Stimulated activated CD8-positive, alpha-beta memory T cell treated with anti-CD3 and anti-CD28 coated beads, Interleukin-15, amount 100 ng/mL, for 4 hours (primary cell): ENCODE results near the gene OR2G6.
"Not testable (repeated sequence)": the region's sequence is repeated elsewhere in the genome, so short reads cannot be mapped to it uniquely, and the experiment has no call there.

Source experiments
- DNase-seq, 2 donors: peaks; one replicate each; pipeline ENCODE4 v3.0.0-alpha.2; 2020; ENCODE audit warnings: low read depth in 2 of 2

Gene OR2G6

DNA sequence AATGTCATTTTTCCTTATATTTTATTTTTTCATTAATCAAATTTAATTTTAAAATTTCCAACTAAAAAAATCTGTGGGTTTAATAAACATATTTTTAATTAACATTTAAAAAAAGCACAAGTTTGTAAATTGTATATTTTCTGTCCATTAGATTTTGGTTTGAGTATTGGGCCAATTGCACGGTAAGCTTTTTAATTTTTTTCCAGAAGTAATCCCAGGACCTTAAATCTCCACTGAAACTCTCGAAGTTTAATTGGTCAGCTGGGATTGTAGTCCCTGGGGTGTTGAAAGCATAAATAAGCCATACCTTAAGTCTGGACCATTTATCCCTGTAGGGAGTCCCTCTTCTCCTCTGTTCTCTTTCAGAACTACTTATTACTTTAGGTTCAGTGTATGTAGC is at the start of gene OR2G6:
Gene OR2G6, plus strand, starts transcription at position 301 of the 400 bp plus-strand sequence. CDS start 13,574 bp downstream, outside the sequence.
- not testable (repeated sequence) for DNase-seq

DNA sequence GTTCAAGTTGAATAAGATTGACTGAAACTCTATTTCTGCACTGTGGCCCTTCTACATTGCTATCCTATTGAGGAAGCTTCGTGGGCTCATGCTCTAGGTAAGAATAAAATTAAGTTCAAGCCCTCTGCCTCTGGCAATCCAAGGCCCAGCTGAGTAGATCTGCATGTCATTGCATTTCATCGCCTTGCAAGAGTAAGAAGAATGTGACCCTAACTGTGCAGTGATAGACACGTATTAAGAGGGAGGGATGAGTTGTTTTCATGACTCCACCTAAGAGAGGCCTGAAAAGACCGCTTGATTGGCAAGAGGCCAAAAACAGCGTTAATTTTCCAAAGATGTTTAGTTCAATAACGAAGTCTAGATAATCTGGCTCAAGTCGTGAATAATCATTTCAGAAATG is 48.8 kb upstream of the OR2G6 start:
- not testable (repeated sequence) for DNase-seq

DNA sequence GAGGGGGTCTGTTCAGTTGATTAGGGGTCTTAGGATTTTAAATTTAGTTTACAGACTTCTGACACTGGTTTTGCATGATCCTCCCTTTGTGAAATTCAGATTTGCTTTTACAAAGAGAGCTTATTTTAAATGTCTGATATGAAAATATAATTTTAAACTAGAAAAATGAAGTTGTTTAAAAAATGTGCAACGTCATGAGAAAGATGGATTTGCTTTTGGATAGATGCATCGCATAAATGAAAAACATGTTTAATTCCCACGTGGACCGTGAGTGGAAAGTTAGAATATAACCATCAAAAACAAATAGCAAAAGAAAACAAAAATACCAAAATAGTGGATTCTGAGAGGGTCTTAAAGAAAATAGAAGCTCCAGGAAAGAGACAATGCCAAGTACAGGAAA is 36.7 kb upstream of the OR2G6 start:
- no peak for DNase-seq

- DNase-seq: not testable (repeated sequence)
Observed at GRCh38 chr1:248472111-248472510, 35.8 kb upstream of the OR2G6 start.

GRCh38 chr1:248473051-248473450 is 34.8 kb upstream of the OR2G6 start, which contains the start of gene OR2T3:
OR2T3 (plus strand) TSS chr1:248473351; CDS start chr1:248473351, 0 bp downstream.
- DNase-seq: not testable (repeated sequence)

GRCh38 chr1:248475660-248476059 is 32.2 kb upstream of the OR2G6 start:
- DNase-seq: not testable (repeated sequence)

DNA sequence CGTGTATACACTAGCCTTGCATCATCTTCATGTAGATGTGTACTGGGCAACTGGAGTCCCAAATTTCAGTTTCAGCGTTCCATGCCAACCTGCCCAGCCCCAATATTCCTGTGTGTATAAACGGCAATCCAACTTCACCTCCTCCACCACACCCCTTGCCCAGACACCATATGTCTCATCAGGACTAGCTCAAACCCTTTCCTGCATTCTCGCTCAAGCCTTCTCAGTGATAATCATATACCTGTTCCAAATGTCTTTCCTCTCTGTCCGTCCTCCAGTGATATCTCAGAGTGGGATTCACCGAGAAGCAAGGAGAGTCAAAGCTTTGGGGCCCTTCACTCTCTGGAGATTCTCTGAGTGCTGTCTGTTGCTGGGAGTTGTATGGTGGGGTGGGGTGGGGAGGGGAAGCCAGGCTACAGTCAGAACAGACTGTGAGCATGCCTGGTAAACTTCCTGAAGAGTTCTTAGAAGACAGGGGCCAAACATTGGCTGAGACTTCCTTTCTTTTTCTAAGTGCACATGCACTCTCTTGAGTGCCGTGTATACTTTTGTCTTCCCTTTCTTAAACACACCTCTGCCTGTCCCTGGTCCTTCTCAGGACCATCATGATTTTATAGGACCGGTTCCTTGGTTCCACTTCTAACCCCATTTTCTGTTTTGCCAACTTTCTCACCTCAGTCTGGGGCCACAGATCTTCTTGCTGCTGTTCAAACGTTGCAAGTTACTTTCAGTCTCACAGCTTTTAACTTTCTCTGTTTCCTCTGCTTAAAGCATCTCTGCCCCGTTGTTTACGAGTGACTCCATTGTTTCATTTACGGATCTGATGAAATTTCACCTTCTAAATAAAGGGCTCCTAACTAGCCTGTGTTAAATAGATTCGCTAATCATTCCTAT is 25.9 kb upstream of the OR2G6 start:
- not testable (repeated sequence) for DNase-seq

GRCh38 chr1:248488289-248488688 is 19.6 kb upstream of the OR2G6 start, which contains the start of gene OR2T5:
OR2T5 (plus strand) TSS chr1:248488589; CDS start chr1:248488589, 0 bp downstream.
- DNase-seq: not testable (repeated sequence)

GRCh38 chr1:248496661-248497060 is 11.2 kb upstream of the OR2G6 start:
- not testable (repeated sequence) for DNase-seq

GRCh38 chr1:248500305-248501035 is 7.4 kb upstream of the OR2G6 start:
- DNase-seq: not testable (repeated sequence)

DNA sequence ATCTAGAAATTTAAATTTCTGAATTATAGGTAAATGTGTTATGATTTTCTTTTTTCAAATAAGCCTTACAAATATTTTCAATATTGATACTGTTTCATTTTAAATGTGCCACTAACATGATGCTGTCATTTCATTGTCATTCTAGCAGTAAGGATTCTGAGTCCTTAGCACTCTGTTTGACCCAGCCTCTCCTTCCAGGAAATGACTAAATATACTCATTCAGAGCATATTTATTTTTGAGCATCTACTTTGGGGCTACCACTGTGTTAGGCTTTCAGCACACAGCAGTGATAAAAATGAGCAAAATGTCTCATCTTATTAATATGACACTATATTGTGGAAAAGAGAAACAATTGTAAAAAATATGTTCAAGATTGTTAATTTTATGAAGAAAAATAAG is 2.3 kb downstream of the OR2G6 start:
- DNase-seq: not testable (repeated sequence)

DNA sequence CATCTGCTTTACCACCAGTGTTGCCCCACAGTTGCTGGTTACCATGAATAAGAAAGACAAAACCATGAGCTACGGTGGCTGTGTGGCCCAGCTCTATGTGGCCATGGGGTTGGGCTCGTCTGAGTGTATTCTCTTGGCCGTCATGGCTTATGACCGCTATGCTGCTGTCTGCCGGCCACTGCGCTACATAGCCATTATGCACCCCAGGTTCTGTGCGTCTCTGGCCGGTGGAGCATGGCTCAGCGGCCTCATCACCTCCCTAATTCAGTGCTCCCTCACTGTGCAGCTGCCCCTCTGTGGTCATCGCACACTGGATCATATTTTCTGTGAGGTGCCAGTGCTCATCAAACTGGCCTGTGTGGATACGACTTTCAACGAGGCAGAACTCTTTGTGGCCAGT is 14.0 kb downstream of the OR2G6 start:
- DNase-seq: no peak

DNA sequence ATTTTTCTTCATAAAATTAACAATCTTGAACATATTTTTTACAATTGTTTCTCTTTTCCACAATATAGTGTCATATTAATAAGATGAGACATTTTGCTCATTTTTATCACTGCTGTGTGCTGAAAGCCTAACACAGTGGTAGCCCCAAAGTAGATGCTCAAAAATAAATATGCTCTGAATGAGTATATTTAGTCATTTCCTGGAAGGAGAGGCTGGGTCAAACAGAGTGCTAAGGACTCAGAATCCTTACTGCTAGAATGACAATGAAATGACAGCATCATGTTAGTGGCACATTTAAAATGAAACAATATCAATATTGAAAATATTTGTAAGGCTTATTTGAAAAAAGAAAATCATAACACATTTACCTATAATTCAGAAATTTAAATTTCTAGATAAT is 29.6 kb downstream of the OR2G6 start:
- not testable (repeated sequence) for DNase-seq

- DNase-seq: not testable (repeated sequence)
Observed at GRCh38 chr1:248547383-248547782, 39.5 kb downstream of the OR2G6 start.

DNA sequence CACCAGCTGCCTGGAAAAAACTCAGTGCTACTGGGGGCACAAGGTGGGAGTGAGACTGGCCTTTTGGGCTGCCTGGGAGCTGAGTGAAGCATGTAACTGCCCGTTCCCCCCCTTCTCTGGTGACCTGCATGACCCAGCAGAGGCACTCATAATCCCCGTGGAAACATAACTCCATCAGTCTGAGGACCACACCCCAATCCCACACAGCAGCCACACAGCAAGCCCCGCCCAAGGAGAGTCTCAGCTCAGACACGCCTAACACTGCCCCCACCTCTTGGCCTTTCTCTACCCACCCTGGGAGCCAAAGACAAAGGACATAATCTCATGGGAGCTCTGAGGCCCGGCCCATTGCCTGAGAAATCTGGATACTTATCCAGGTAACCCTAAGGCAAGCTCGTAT is 43.2 kb downstream of the OR2G6 start:
- DNase-seq: not testable (repeated sequence)

DNA sequence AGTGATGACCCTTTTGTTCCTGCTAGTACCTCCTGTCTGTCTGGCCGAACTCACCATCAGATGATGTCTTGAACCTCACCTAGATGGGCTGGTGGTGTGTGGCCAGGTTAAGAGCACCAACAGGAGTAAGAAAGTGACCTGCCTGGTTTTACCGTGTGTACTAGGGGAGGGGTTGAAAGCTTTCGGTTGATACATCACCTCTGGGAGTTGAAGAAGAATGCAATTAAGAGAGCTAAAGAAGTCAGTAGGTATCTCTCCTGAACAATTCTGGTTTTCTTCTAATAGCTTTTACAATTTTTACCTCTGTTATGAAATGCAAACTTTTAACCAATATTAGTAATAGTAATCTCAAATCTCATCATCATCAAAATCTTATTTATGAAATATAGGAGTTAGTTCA is 54.8 kb downstream of the OR2G6 start, which contains the start of gene OR2T29:
Gene OR2T29, minus strand, starts transcription at position 101 of the 400 bp plus-strand sequence. CDS start 3,281 bp downstream, outside the sequence.
- DNase-seq: not testable (repeated sequence)

GRCh38 chr1:248565530-248566373 is 57.9 kb downstream of the OR2G6 start:
- DNase-seq: not testable (repeated sequence)

GRCh38 chr1:248569049-248569448 is 61.2 kb downstream of the OR2G6 start:
- not testable (repeated sequence) for DNase-seq

DNA sequence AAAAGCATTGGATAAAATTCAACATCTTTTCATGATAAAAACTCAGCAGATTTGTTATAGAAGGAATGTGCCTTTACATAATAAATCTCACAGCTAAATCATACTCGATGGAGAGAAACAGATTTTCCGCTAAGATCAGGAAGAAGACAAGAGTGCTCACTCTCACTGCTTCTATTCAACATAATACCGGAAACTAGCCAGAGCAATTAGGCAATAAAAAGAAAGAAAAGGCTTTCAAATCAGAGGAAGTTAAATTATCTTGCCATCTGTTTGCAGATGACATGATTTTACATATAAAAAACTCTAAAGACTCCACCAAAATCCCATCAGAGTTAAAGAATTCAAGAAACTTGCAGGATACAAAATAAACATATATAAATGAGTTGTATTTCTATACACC is 62.9 kb downstream of the OR2G6 start:
- not testable (repeated sequence) for DNase-seq

DNA sequence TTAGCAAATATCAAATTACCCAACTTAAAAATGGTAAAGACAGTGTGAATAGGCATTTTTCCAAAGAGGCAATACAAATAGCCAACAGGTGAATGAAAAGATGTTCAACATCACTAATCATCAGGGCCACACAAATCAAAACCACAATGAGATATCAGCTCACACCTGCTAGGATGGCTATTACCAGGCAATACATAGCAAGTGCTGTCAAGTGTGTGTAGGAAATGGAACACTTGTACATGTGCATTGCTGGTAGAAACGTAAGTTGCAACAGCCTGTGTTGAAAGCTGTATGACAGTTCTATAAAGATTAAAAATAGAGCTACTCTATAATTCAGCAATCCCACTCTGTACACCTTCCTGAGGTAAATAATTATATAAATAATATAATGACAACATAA is 64.2 kb downstream of the OR2G6 start:
- not testable (repeated sequence) for DNase-seq

DNA sequence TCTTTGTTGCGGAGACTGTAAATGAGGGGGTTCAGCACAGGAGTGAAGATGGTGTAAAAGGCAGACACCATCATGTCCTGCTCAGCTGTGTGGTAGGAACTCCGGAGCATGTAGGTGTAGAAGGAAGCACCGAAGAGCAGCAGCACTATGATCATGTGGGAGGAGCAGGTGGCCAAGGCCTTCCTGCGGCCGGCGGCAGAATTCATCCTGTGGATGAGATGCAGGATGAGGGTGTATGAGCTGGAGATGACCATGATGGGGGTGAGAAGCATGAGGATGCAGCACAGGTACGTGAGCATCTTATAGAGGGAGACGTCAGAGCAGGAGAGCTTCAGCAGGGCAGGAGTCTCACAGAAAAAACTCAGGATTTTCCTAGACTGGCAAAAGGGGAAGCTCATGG is 66.0 kb downstream of the OR2G6 start:
- not testable (repeated sequence) for DNase-seq
